Pancreas (tissue), 10 donors: ENCODE measurements around the gene TSSK1B. TPM values are rescaled to one million over a fixed set of nuclear protein-coding genes. Genes with fewer than 3 reads are reported as not detected.

Experiments
- ATAC-seq, 4 donors: fragments of 200-7000 bp; cut with Tn5 transposase; one replicate each; pipeline versions ENCODE4 v1.8.0 to v1.9.1; 2020; ENCODE audit warnings: mild to moderate bottlenecking in 4 of 4, moderate library complexity in 4 of 4
- DNase-seq, 6 donors: peaks; one replicate each; pipeline ENCODE4 v3.0.0-alpha.2; 2020
- FAIRE-seq: peaks from 2 replicates; lab custom pipeline; 2012; peaks lifted over from hg19 to GRCh38; lab: Jason Lieb, UNC
- H3K27ac ChIP-seq, 4 donors: fragments of 200-600 bp; sonication (generic); 1 replicate in 3 of 4; 2 replicates in 1 of 4; pipeline versions ENCODE4 v1.5.0 to v1.8.0; 2020
- H3K27me3 ChIP-seq, 4 donors: fragments of 200-600 bp; one replicate each; pipeline ENCODE4 v1.8.0; 2021
- H3K36me3 ChIP-seq, 3 donors: fragments of 200-600 bp; sonication (generic) in 1 of 3; one replicate each; pipeline versions ENCODE4 v1.5.0 to v1.8.0; 2020 to 2021
- H3K4me1 ChIP-seq, 3 donors: fragments of 200-600 bp; one replicate each; pipeline ENCODE4 v1.8.0; 2021
- H3K4me3 ChIP-seq, 4 donors: fragments of 200-600 bp; sonication (generic) in 2 of 4; one replicate each; pipeline versions ENCODE4 v1.5.0 to v1.8.0; 2020 to 2021
- H3K9me3 ChIP-seq, 4 donors: fragments of 200-600 bp; one replicate each; pipeline ENCODE4 v1.8.0; 2021
- CTCF ChIP-seq, 4 donors: fragments of 200-600 bp; sonication (generic) in 3 of 4; IDR thresholded peaks; one replicate each; pipeline versions ENCODE4 v1.5.0 to v1.8.0; 2021; ENCODE audit warnings: antibody characterized with exemption in 4 of 4
- WGBS, 2 donors: extraction: QIAGEN DNeasy Blood & Tissue Kit; methylation state at CpG; one replicate each; pipeline ENCODE4 v1.1.7; 2013; 5-methylcytosine and 5-hydroxymethylcytosine counted together
- intact Hi-C, 3 donors: fragments of 100-400 bp; cut with DNase I; formaldehyde crosslinking; loops; one replicate each; pipeline versions ENCODE4 v1.11.1 to v1.14.2; 2022
- polyA plus RNA-seq, 2 donors: library from polyadenylated mRNA; stranded (reverse); fragments of 200-250 nt; gene quantifications; one replicate each; pipeline ENCODE4 v1.2.3, GENCODE V29; 2013
- total RNA-seq, 6 donors: library from RNA; stranded (reverse); fragmentation: NEBNext Ultra II Directional in 4 of 6; extraction: Animal tissue kit (Norgen Biotek cat#: 25700) in 4 of 6; gene quantifications; one replicate each; pipeline versions ENCODE4 v1.2.1 to v1.2.4, GENCODE V29; 2021 to 2023
- donor health status: healthy with polysubstance abuse.
- donor health status: DM: no; HTN: no; CAD: no; lungs with moderate emphysema.
- donor health status: DM: no; HTN: no; CAD: no.
- donor health status: control.
- donor health status: control.
- donor health status: Bipolar disorder and iron deficiency.
- donor health status: DM: yes; HTN: yes; CAD: no.
- donor health status: DM: no; HTN: no; CAD: no.
- donor health status: DM: no; HTN: no; CAD: no.
- donor health status: DM: yes; HTN: yes; CAD: no.

Gene TSSK1B
- total and polyA plus RNA-seq, 8 donors: 0.06 to 0.14 (median 0.08) TPM; not detected in 4

- Histone ChIP-seq H3K36me3 (no peaks in the 10 kb centered on the region), H3K4me3 (no peak overlapping the region), H3K27me3 (no peaks in the 10 kb centered on the region), H3K9me3 (no peaks in the 10 kb centered on the region), H3K27ac (no peak overlapping the region), H3K4me1 (peaks cover 0 to 5% (median 5%) of the 10 kb centered on the region in 3 donors)
- TF ChIP-seq CTCF (IDR thresholded peaks at IDR 0.05): no peak
- intact Hi-C loops: loop anchor here in 1 of 3 donors (10.0 kb wide), 2 partner anchors 120 to 220 kb away; no protein-coding TSS in a partner anchor
- no peak for FAIRE-seq
- no peak for DNase-seq
- ATAC-seq: no peak
- WGBS, 2 donors: 83 to 94% methylated on average over 4 of the region's 4 CpGs
These were observed 50.0 kb downstream of the TSSK1B start for GRCh38 chr5:113384782-113385285.

GRCh38 chr5:113382731-113383130 lies 52.1 kb downstream of the TSSK1B start:
- FAIRE-seq: no peak
- H3K4me3 ChIP-seq: no peak overlapping the region
- WGBS, 2 donors: 87 to 96% methylated on average over 1 of the region's 1 CpG

More at GRCh38 chr5:113382731-113383130, 52.1 kb downstream of the TSSK1B start:
- ATAC-seq (no peak), DNase-seq (no peak)
- Histone ChIP-seq H3K27ac (no peak overlapping the region), H3K4me1 (peaks cover 0 to 5% (median 5%) of the 10 kb centered on the region in 3 donors), H3K36me3 (no peaks in the 10 kb centered on the region), H3K9me3 (no peaks in the 10 kb centered on the region), H3K27me3 (no peaks in the 10 kb centered on the region)
- intact Hi-C loops: loop anchor here in 1 of 3 donors (10.0 kb wide), 2 partner anchors 122 to 222 kb away; no protein-coding TSS in a partner anchor
- no peak for TF ChIP-seq CTCF (IDR thresholded peaks at IDR 0.05)

Other genes with a start within 250 kb of the TSSK1B start
- 1 to 10 TPM; 2.9 to 8.3 (median 4.5) TPM for gene MCC, start 53.5 kb upstream of the TSSK1B start, total RNA-seq
- gene MCC, start 53.5 kb upstream of the TSSK1B start, polyA plus RNA-seq: 1 to 10 TPM; 1.3 to 2.6 TPM
- 10 to 100 TPM in 3 of 6 donors, 1 to 10 TPM in 3; 7.2 to 13.7 (median 9.9) TPM for gene YTHDC2, start 78.7 kb upstream of the TSSK1B start, total RNA-seq
- 10 to 100 TPM in 1 of 2 donors, 1 to 10 TPM in 1; 5.7 to 10.5 TPM for gene YTHDC2, start 78.7 kb upstream of the TSSK1B start, polyA plus RNA-seq